Measurements from ENCODE around the gene TOX2.

Gene TOX2

DNA sequence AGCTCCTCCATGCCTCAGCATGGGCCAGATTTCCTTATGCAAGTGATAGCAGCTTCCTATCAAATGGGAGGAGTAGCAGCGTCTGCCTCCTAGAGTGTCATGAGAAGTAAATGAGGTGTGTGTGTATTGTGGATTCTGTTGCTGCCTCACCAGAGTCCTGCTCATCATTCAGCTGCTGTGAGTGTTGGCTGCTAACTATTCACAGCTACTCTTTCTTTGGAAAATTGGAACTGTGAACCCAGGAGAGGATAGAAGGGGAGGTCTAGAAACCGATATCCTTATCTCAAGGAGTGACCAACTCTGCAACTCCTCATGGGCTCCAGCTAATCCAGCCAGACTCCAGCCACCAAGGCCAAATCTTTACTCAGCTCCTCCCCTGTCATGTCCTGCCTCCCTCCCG lies 63.3 kb downstream of the TOX2 start:
- no peak for DNase-seq

DNA sequence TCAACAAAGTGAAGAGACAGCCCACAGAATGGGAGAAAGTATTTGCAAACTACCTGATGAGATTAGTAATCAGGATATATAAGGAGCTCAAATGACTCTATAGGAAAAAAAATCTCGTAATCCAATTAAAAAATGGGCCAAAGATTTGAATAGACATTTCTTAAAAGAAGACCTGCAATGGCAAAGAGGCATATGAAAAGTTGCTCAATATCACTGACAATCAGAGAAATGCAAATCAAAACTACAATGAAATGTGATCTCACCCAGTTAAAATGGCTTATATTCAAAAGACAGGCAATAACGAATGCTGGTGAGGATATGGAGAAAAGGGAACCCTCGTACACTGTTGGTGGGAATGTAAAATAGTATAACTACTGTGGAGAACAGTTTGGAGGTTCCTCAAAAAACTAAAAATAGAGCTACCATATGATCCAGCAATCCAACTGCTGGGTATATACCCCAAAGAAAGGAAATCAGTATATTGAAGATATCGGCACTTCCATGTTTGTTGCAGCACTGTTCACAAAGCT lies 65.0 kb downstream of the TOX2 start:
- no peak for DNase-seq

DNA sequence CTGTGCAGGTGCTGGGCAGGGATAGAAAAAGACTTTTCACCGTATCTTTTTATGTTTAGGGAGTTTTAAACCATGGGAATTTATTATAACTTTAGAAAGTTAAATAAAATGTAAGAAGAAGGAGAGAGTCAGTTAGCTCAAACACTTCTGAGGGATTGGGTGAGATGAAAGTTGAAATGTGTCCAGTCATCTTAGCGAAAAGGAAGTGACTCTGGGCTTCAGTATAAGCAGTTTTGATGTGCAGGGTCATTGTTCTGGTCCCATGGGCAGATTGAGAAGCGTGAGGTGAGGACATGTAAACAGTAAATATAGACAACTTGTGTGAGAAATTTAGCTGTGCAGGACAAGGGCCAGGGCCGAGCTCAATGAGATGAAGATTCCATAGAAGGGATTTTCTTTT lies 66.9 kb downstream of the TOX2 start:
- no peak for DNase-seq

DNA sequence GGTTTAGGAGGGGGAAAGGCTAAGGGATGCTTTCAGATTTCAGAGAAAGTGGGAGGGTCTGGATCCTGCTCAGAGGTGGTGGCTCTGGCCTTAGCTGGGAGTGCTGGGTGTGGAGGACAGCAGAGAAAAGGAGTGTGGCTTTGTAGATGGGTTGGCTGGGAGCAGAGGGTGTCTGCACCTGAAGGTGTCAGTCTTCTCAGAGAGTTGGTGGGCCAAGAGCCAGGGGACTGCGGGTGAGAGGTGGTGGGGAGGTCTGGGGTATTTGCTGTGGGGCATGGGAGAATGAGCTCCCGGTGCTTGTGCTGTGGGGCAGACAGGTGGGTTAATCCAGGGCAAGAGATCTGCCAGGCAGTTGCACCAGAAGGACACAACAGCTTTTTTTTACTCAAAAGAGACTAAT lies 67.4 kb downstream of the TOX2 start:
- DNase-seq: no peak

DNA sequence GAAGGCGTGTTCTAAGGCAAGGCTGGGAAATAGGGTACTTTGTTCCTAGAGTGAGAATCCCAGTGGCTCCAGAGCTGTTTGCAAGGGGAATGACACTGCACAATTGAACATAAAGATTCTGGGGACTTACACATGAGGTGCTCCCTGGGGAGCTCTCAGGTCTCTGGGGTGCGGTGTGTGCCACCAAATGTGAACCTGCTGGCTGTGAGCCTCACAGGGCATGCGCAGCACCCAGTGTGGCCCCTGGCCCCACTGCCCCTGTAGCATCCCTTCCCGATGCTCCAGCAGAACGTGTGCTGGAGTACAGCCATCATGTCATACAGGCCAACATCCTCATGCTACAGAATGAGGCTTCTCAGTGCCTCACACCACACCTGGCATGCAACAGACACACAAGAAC lies 68.2 kb downstream of the TOX2 start:
- DNase-seq: no peak

DNA sequence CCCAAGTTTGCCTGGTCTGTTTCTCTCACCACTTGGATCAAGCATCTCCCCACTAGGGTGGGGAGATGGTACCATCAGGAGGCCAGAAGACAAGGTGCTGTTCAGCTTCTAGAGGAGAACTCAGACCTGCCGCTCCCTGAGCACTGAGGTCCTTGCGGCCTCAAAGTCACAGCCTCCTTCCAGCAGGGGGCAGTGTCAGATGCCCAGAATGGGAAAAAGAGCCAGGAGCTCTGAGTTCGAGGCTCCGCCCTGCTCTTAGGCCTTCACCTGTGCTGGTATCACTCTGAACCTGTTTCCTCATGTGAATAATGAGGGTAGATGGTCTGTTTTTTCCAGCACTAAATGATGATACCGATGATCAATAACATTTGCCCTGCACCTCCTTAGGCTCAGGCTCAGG lies 68.7 kb downstream of the TOX2 start:
- DNase-seq: peak; percentile 43

DNA sequence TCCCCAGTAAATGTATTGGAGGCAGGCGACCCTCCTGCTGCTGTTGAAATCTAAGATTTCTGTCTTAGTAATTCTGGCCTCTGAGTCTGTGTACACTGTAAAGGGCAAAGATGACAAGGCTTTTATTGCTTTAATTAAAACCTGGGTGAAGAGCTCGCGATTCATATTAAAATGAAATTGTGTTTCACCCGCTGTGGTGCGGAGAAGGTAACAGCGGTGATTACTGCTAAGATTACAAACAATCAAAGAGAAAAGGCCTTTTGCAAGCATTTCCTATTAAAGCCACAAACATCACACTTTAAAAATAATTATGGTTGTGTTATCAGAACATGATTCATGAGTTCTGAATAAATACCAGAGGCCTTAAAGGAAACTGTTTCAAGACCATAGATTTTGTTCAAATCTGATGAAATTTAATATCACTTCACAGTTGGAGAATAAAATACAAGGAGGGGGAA lies 69.3 kb downstream of the TOX2 start:
- no peak for DNase-seq

DNA sequence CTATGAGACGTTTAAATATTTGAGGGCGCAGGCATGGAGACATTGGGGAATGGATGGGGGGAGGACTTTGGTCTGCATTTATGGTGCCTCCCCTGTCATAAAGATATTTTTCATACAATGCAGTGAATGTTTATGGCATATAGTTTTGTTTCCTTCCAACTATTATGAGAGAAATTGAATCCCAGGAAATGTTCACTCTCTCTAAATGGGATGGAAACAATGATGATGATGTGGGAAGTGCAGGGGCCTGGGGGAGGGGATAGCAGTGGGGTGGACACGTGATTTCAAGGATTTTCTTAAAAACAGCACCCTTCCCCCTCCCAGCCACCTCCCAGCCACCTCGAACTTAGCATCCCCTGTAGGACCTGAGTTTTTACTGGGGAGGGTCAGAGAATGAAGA lies 69.9 kb downstream of the TOX2 start:
- no peak for DNase-seq

DNA sequence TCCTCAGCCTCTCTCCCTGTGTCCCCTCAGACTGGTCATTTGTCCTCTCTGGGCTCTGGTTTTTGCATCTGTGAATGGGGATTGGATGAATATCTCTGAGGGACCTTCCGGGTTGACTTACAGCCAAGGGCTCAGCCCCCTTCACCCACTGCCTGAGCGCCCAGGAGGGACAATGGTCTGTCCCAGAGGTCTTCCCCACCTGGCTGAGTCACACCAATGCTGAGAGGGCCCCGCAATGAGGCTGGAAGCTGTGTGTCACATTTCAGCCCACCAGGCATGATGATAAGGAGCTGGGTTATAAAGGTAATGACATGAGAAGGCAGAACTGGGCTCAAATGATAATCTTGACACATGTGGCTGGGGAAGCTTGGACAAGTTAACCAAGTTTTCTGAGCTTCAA lies 70.5 kb downstream of the TOX2 start:
- no peak for DNase-seq

DNA sequence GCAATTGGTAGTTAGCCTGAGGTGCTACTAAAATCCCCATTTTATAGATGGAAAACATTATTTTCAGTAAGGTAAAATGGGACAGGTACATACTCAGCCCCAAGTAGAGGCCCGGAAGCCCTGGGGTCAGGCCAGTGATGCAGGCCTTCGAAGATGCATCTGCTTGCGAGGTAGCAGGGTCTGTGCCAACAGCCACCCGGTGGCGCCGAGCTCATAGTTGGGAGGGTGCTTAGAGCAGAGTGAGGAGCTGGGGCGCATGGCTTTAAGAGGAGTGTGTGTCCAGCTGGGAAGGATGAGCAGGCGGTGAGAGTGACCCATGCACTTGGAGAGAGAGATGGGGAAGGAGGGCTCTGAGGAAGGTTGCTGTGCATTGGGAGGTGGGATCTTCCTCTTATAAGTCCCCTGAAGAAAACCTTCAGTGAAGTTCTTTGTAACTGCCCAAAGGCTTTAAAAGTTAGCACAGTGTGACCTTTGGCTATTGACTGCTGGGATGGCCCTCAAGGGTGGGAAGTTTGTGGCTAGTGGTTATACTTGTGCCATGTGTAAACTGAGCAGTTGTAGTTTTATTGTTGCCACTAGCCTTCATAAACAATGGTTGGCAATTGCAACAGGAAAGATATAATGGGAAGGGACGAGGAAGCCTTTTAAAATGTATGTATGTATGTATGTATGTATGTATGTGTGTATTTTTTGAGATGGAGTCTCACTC lies 71.1 kb downstream of the TOX2 start:
- no peak for DNase-seq

DNA sequence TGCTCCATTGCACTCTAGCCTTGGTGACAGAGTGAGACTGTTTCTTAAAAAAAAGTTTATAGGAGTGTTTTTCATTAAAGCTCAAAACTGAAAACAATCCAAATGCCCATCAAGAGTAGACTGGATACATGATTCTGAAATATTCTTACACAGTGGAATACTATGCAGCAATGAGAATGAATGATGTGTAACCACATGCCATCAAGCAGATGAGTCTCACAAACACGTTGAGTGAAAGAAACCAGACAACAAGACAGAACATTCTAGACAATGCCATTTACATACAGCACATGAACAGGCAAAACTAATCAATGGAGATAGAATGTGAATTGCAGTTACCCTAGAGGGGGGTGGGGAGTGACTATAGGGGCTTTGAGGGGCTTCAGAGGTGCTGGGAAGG lies 72.4 kb downstream of the TOX2 start:
- DNase-seq: no peak

DNA sequence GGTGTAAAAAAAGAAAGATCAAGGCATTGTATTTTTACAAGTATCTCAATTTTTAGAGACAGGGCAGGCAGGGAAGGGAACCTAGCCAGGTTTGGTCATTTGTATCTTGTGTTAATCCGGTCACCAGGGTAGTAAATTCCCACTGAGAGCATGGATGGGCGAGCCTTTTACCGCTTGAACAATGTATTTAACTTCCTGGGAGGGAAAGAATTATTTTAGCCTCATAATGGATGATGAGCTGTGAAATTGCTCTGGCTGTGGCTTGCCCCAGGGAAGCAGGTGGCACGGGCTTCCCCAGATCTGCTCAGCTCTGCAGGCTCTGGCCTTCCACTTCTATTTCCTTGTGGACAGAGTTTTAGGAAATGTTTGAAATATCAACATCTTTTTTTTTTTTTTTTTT lies 72.9 kb downstream of the TOX2 start:
- no peak for DNase-seq

DNA sequence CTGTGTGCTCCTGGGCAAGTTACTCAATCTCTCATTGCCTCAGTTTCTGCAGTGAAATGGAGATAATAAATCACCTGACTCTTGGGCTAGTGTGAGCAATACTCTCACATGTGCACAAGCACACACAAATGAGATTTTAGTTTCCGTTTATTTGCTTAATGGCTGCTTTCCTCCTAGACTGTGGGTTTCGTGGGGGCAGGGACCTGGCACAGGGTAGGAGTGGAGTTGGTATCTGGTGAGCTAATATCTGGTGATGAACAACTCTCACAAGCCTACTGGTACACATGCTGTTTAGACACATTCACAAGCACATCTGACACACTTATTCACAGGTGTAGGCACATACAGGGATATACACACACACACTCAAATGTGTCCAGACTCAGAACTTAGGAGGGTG lies 73.8 kb downstream of the TOX2 start:
- no peak for DNase-seq

DNA sequence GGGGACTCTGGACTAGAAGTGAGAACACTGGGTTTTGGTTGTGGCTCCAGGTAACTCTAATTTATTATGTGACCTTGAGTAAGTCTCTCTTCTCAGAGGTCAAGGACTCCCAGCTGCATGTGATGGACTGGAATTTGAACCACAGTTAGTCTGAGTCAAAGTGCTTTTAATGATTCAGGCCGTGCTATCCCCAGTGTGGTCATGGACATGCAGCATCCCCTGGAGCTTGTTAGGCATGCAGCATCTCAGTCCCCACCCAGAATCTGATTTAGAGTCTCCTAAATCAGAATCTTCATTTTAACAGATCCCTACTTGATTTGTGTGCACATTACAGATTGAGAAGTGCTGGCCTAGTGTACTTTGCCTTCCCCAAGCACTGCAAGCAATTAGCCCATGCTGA lies 74.2 kb downstream of the TOX2 start:
- no peak for DNase-seq

DNA sequence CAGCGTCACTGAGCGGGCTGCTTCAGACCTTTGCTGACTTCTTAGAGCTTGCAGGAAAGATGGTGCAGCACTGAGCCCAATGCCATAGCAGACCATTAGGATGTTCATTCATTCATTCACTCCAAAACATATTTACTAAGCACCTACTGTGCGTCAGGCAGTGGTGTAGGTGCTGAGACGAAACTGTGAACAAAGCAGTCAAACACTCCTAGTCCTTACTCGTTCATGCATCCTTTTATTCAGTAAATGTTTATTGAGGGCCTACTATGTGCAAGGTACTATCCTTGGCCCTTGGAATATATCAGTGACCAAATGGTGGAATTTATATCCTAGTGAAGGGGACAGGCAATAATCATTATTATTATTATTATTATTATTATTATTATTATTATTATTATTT lies 76.6 kb downstream of the TOX2 start:
- no peak for DNase-seq

DNA sequence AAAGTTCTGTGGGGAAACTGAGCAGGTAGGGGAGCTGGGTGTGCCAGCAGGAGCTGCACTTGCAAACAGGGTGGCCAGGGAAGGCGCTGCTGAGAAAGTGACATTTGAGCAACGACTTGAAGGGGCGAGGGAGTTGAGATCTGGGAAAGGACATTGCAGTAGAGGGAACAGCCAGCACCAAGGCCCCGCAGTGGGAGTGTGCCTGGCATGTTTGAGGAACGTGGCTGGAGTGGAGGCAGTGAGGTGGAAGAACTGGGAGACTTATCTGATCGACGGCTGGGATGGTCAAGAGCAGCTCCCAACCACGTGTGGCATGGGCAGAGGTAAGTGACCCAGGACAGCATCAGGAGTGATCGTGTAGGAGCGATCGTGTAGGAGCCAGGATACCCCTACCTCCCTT lies 77.3 kb downstream of the TOX2 start:
- DNase-seq: no peak

DNA sequence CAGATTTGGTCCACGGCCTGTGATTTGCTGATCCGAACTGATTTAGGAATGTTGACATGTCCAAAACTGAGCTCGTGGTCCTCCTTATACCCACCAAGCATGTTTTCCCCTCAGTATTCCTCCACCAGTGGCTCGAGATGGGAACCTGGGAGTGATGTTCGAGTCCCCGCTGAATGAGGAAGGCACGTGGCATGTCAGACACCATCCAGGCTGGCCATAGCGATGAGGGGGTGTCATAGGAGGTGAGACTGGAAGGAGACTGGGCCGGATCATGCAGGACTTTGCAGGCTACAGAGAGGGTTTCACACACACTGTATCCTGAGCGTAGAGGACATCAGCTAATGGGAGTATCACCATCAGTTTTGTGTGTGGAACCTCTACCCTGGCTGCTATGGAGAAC lies 78.2 kb downstream of the TOX2 start:
- DNase-seq: no peak

DNA sequence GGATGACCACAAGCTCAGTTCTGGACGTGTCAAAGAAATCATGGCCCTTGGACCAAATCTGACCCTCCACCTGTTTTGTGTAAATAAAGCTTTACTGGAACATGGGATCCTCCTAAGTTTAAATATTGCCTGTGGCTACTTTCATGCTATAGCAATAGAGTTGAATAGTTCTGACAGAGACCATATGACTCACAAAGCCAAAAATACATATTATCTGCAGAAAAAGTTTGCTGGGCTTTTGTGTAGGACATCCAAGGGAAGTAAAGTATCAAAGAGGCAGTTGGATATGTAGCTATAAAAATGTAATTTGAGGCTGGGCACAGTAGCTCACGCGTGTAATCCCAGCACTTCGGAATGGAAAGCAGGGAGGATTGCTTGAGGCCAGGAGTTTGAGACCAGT lies 78.9 kb downstream of the TOX2 start:
- DNase-seq: no peak

DNA sequence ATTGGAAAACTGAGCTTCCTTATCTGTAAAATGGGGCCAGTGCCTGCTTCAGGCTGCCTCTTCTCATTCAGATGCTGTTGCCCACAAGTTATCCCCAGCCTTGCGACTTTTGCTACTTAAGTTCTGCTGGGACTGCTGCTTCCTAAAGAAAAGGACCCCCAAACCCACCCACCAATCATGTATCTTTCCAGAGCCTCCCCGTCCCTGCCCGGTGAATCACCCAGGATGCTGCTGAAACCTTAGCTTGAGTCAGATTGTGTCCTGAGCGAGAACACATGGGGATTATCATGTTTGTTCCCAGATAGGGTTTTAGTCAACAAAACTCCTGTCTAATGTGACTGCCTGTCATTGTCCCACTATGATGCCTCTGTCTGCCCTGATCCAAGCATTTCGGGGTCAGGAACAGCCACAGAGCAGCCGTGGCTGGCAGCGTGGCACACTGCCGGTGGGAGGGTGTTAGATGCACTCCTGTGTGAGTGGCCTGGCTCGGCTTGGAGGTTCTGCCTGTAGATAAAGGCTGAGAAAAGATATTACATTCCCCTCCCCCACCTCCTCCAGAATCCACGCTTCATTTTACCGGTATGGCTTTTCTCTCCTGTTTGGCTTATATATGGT lies 79.9 kb downstream of the TOX2 start:
- DNase-seq: no peak

DNA sequence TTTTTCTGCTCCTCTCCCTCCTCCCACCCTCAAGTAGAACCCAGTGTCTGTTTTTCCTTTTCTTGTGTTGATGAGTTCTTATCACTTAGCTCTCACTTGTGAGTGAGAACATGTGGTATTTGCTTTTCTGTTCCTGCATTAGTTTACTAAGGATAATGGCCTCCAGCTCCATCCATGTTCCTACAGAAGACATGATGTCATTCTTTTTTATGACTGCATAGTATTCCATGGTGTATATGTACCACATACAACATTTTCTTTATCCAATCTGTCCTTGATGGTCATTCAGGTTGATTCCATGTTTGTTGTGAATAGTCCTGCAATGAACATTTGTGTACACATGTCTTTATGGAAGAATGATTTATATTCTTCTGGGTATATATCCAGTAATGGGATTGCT lies 81.0 kb downstream of the TOX2 start:
- DNase-seq: no peak

DNA sequence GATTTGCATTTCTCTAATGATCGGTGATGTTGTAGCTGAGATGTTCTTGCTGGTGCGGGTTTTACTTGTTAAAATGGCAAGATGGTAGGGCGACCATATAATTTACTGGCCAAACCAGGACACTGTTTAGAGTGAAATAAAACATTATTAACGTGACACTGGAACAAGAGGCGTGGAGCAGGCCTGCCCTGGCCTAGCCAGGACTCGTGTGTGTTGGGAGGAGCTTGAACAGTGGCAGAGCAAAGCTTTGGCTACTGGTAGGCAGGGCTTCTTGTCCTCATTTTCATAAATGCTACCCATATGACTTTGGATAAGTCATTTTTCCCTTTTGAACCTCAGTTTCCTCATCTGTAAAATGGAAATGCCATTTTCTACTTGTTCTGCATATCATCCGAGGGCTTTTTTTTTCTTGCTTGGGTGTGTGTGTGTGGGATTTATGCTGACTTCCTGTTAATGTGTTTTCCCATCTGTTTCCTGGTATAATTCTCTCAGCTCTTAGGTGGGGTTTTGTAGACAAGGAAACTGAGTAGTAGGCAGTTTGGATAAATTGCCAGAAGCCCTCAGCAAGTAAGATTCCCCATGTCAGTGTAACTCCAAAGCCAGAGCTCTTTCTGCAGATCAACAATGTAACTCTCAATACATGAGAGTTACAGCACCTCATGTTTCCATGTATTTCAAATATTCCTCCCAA lies 81.7 kb downstream of the TOX2 start:
- no peak for DNase-seq

DNA sequence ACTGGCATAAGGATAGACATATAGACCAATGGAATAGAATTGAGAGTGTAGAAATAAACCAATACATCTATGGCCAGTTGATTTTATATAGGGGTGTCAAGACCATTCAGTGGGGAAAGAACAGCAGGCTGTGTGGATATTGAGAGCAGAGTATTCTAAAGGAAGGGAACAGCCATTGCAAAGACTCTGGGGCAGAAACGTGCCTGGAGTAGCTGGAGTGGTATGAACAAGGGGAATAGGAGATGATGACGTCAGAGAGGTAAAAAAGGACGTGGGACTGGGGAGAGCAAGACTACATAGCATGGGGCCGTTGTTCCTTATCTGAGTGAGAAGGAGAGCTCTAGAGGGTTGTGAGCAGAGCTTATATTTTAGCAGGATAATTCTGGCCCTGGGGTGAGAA lies 85.2 kb downstream of the TOX2 start:
- DNase-seq: no peak

DNA sequence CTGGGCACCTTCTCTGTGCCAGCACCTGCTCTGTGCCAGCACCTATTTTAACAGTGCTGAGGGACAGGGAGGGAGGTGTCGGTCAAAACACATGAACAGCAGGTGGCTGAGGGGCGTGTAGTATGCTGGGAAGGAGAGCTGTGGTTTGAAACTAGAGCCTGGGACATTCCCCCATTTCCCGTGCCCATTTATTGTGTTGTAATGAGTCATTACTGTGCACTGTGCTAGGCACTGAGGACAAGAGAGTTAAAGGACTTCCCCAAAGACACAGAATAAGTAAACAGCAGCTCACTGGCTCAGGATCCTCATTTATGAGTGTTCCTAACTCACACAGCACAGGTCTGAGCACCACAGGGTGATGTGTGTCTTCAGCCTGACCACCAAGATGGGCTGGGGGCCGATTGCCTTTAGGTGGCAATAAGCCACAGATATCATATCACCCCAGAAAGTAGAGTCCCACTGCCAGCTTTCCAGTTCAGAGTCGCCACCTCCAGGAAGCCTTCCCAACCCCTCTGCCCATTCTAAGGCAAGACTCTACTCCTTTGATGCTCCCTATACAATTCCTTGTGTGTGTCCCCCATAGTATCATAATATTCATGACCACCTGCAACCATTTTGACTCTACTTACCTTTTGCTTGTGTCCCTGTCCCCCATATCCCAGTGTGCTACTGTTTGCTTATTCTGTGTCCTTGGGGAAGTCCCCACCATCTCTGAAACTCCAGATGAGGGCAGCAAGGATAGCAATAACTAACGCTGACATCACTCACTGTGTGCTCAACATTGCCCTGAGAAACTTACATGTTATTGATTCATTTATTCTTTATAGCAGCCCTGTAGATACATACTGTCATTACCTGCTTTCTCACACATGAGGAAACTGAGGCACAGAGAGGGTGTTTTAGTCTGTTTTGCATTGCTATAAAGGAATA lies 87.3 kb downstream of the TOX2 start:
- no peak for DNase-seq

Measured in activated CD8-positive, alpha-beta memory T cell treated with anti-CD3 and anti-CD28 coated beads, Interleukin-2, amount 50 U/mL, for 4 hours (primary cell).